Gastrocnemius medialis (tissue), 4 donors: ENCODE data around the gene NTN1. TPM values are rescaled to one million over a fixed set of nuclear protein-coding genes. Genes with fewer than 3 reads are reported as not detected.
"Not testable (repeated sequence)": the region's sequence is repeated elsewhere in the genome, so short reads cannot be mapped to it uniquely, and the experiment has no call there.

Experiments used
- ATAC-seq, 2 donors: fragments of 150-250 bp; one replicate each; pipeline ENCODE4 v1.9.1; 2016
- DNase-seq, 2 donors: peaks; one replicate each; pipeline ENCODE4 v3.0.0-alpha.2; 2019
- H3K27ac ChIP-seq, 4 donors: fragments of 200-600 bp; sonication (generic); 1 replicate in 1 of 4; 2 replicates in 3 of 4; pipeline ENCODE4 v1.5.1; 2016 to 2018; ENCODE audit warnings: mild to moderate bottlenecking in 2 of 4, moderate library complexity in 1 of 4
- H3K27me3 ChIP-seq, 3 donors: fragments of 200-600 bp; sonication (generic) in 2 of 3; 1 replicate in 1 of 3; 2 replicates in 2 of 3; pipeline versions ENCODE4 v1.5.1 to v1.6.0; 2016 to 2019; ENCODE audit warnings: mild to moderate bottlenecking in 1 of 3, moderate library complexity in 1 of 3
- H3K36me3 ChIP-seq, 2 donors: fragments of 200-600 bp; sonication (generic) in 1 of 2; one replicate each; pipeline ENCODE4 v1.5.1; 2017 to 2018
- H3K4me1 ChIP-seq, 2 donors: fragments of 200-600 bp; sonication (generic) in 1 of 2; one replicate each; pipeline ENCODE4 v1.5.1; 2016 to 2017; ENCODE audit warnings: mild to moderate bottlenecking in 2 of 2
- H3K4me3 ChIP-seq, 4 donors: fragments of 200-600 bp; sonication (generic) in 3 of 4; 1 replicate in 1 of 4; 2 replicates in 3 of 4; pipeline ENCODE4 v1.5.1; 2016 to 2019; ENCODE audit warnings: mild to moderate bottlenecking in 2 of 4
- H3K9me3 ChIP-seq, 3 donors: fragments of 200-600 bp; sonication (generic) in 2 of 3; 1 replicate in 1 of 3; 2 replicates in 2 of 3; pipeline ENCODE4 v1.5.1; 2016 to 2019
- CTCF ChIP-seq, 5 experiments: fragments of 450-650 bp in 3 of 5; fragments of 200-600 bp in 2 of 5; sonication (generic) in 2 of 5; IDR thresholded peaks in 4 of 5; conservative IDR thresholded peaks in 1 of 5; 1 replicate in 4 of 5; 2 replicates in 1 of 5; pipeline ENCODE4 v1.5.1; 2016 to 2019; ENCODE audit warnings: antibody characterized with exemption in 5 of 5, mild to moderate bottlenecking in 3 of 5, moderate library complexity in 3 of 5
- POLR2A ChIP-seq, 2 donors: fragments of 450-650 bp; IDR thresholded peaks; one replicate each; pipeline ENCODE4 v1.6.1; 2017; ENCODE audit warnings: antibody characterized with exemption in 2 of 2, mild to moderate bottlenecking in 2 of 2, moderate library complexity in 2 of 2
- in situ Hi-C, 4 donors: fragments of 200-750 bp; cut with MboI; loops; one replicate each; pipeline versions ENCODE4 v1.15.0 to v1.8.0; 2017; ENCODE audit warnings: low sequenced_read_pairs in 4 of 4
- intact Hi-C: fragments of 100-400 bp; cut with DNase I; formaldehyde crosslinking; loops from one replicate; pipeline ENCODE4 v1.15.1; 2023; ENCODE audit warnings: low total_unique reads
- total RNA-seq, 4 donors: library from RNA; depleted of rRNA; stranded (reverse); fragments of >200 nt; gene quantifications; one replicate each; pipeline versions ENCODE4 v1.1.0 to v1.2.3, GENCODE V29; 2016

NTN1 gene
- total RNA-seq, 4 donors from 2014 or later, result 0.76 to 4.1 (median 1.2) TPM

GRCh38 chr17:9256361-9256750, 235.0 kb downstream of the NTN1 start:
- in situ Hi-C loops, result no loop called here

GRCh38 chr17:9256751-9257629, 235.7 kb downstream of the NTN1 start:
- no peak overlapping the region for H3K27ac ChIP-seq
- intact Hi-C loops, result no loop called here
- H3K9me3 ChIP-seq, result no peaks in the 10 kb centered on the region
- ATAC-seq (no peak), DNase-seq (no peak)
- H3K27me3 ChIP-seq, result no peaks in the 10 kb centered on the region
- H3K4me3 ChIP-seq, result no peak overlapping the region
- TF ChIP-seq CTCF (IDR thresholded peaks at IDR 0.05 in 4 of 5, conservative IDR thresholded peaks at IDR 0.05 in 1 of 5) (no peak), POLR2A (IDR thresholded peaks at IDR 0.05) (no peak)
- H3K4me1 ChIP-seq, result peaks cover 10 to 11% of the 10 kb centered on the region in 2 donors
- no peaks in the 10 kb centered on the region for H3K36me3 ChIP-seq
- in situ Hi-C loops, result no loop called here

More at GRCh38 chr17:9256361-9256750, 235.0 kb downstream of the NTN1 start:
- no peaks in the 10 kb centered on the region for H3K36me3 ChIP-seq
- no peaks in the 10 kb centered on the region for H3K27me3 ChIP-seq
- no peaks in the 10 kb centered on the region for H3K9me3 ChIP-seq
- intact Hi-C loops, result no loop called here
- peaks cover 10 to 11% of the 10 kb centered on the region in 2 donors for H3K4me1 ChIP-seq
- ATAC-seq, result no peak
- no peak overlapping the region for H3K4me3 ChIP-seq
- no peak for DNase-seq
- no peak overlapping the region for H3K27ac ChIP-seq
- TF ChIP-seq POLR2A (IDR thresholded peaks at IDR 0.05), result no peak
- TF ChIP-seq CTCF (IDR thresholded peaks at IDR 0.05 in 4 of 5, conservative IDR thresholded peaks at IDR 0.05 in 1 of 5), result no peak

- in situ Hi-C loops, H3K27ac ChIP-seq, H3K27me3 ChIP-seq, H3K9me3 ChIP-seq, ATAC-seq, H3K36me3 ChIP-seq, intact Hi-C loops, H3K4me3 ChIP-seq, DNase-seq: not testable (repeated sequence)
- peaks cover 10 to 11% of the 10 kb centered on the region in 2 donors for H3K4me1 ChIP-seq
Observed at GRCh38 chr17:9257630-9257965, 236.3 kb downstream of the NTN1 start.

- no peak for ATAC-seq
- H3K4me1 ChIP-seq, result peaks cover 10 to 11% of the 10 kb centered on the region in 2 donors
Observed at GRCh38 chr17:9258115-9259015, 237.1 kb downstream of the NTN1 start.

More at GRCh38 chr17:9258115-9259015, 237.1 kb downstream of the NTN1 start:
- Histone ChIP-seq H3K27me3 (no peaks in the 10 kb centered on the region), H3K36me3 (no peaks in the 10 kb centered on the region), H3K9me3 (no peaks in the 10 kb centered on the region), H3K27ac (no peak overlapping the region), H3K4me3 (no peak overlapping the region)
- intact Hi-C loops (no loop called here), in situ Hi-C loops (no loop called here)
- no peak for TF ChIP-seq POLR2A (IDR thresholded peaks at IDR 0.05)
- TF ChIP-seq CTCF (IDR thresholded peaks at IDR 0.05 in 4 of 5, conservative IDR thresholded peaks at IDR 0.05 in 1 of 5), result no peak
- DNase-seq, result no peak
